GM21515 (cell line): Measurements from ENCODE around the gene OR4F17.
"Not testable (repeated sequence)": the region's sequence is repeated elsewhere in the genome, so short reads cannot be mapped to it uniquely, and the experiment has no call there.

Experiments
- ATAC-seq: cut with Tn5 transposase; IDR thresholded peaks from one replicate; pipeline ENCODE4 v1.9.1; 2021; ENCODE audit not compliant: unreplicated experiment

OR4F17 gene

DNA sequence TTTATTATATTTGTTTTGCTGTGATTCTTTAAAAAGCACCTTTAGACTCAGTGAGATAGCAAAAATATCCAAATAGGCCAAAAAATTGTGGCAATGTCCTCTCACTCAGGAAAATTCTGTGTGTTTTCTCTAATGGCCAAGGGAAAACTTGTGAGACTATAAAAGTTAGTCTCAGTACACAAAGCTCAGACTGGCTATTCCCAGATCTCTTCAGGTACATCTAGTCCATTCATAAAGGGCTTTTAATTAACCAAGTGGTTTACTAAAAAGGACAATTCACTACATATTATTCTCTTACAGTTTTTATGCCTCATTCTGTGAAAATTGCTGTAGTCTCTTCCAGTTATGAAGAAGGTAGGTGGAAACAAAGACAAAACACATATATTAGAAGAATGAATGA, at the start of gene OR4F17:
TSS of gene OR4F17 (plus strand) at position 301 of the 400 bp plus-strand sequence. CDS start 3,575 bp downstream, outside the sequence.
- ATAC-seq: not testable (repeated sequence)

GRCh38 chr19:70793-71192, 36.1 kb upstream of the OR4F17 start:
- not testable (repeated sequence) for ATAC-seq

GRCh38 chr19:82864-83263, 24.0 kb upstream of the OR4F17 start:
- not testable (repeated sequence) for ATAC-seq

DNA sequence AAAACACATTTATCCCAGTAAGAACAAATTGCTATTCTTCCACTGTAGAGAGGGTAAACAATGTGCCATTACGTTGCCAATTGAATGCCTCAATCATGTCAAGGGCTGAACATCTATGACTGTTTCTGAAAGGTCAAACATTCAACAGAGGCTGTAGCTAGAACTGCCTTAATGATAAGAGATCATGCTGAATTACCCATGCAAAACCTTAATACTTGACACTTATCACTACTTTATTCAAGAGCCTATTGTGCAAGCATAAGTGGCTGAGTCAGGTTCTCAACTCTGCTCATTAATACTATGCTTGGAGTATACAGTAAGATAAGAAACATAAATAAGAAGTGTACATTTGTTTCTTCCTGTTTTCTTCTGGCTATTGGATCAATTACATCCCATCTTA, 23.3 kb upstream of the OR4F17 start:
- not testable (repeated sequence) for ATAC-seq

GRCh38 chr19:90678-91077, 16.2 kb upstream of the OR4F17 start:
- ATAC-seq: not testable (repeated sequence)

DNA sequence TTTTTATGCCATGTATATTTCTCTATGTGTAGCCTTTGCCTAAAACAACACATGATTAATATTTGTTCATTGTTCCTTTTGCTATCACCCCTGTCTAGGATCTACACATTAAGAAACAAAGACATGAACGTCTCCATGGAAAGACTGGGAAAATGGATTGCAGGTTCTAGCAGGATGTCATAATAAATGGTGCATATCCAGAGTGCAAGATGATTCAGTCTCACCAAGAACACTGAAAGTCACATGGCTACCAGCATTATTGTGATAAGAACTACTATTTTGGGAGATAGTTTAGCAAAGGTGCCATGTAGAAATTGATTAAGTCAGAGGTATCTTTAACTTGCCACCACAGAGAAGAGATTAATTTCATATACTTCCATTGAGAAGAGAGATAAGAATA, 12.1 kb upstream of the OR4F17 start:
- ATAC-seq: not testable (repeated sequence)

DNA sequence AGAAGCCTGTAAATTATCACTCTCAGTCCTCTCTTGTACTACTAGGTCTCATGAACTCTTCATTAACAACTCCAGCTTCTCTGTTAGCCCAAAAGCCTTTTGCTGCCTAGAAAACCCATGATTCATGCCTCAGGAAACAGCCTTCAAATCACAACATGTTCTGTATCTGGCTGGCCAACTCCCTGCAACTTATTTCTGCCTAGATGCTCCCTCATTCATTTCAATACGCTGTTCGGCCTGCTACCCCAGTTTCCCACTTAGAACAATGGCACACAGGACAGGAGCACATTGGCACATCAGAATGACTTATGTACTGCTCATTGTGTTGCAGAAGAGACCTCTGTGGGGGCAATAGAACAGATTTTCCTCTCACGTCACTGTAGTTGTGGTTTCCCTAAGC, 9.3 kb upstream of the OR4F17 start:
- not testable (repeated sequence) for ATAC-seq

DNA sequence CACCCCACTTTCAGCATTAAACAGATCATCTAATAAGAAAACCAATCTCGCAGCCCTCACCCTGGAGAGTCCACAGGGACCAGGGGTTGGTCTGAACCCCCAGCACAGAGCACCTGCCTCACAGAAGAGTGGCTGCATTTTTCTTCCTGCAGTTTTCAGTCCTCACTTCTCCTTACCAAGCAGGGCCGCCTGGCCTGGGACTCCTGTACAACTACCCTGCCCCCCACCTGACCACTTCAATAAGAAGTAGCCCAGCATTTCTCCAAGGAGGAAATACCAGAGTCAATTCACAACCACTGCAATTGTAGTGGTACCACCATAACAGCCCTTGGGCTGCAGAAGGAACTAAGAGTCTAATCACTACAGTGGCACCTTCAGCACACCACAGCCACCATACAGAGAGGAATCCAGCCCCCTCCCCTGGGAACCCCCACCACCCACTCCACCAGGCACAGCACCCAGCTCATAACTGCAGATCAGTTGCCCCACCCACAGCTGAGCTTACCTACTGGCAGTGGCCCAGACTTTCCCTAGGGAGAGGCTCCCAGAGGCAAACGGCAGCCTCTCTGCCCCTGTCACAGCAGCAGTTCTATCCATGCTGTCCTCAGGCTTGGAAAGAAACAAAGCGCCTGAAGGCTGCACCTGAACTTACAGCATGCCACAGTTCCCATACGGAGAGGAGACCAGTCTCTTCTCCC, 13.7 kb downstream of the OR4F17 start:
- not testable (repeated sequence) for ATAC-seq
